HEK293 (cell line): ENCODE results near the gene MRPS18B.

ENCODE experiments used
- CTCF ChIA-PET: fragments of 350-600 bp; formaldehyde crosslinking; extraction: SDS; loops from one replicate; lab custom pipeline; 2021; ENCODE audit warnings: antibody characterized with exemption; lab: Yijun Ruan, JAX
- POLR2A ChIA-PET: fragments of 300-600 bp; formaldehyde crosslinking; extraction: SDS; loops from one replicate; lab custom pipeline; 2020; ENCODE audit warnings: antibody characterized with exemption, inconsistent platforms; lab: Yijun Ruan, JAX
- H3K27ac ChIP-seq: fragments of 200-500 bp; sonication (Bioruptor generic); 2 replicates; pipeline ENCODE4 v1.5.1; 2014; ENCODE audit warnings: low read depth, low read length, control low read depth, inconsistent platforms; ENCODE audit errors: extremely low read depth
- H3K36me3 ChIP-seq, 2 experiments: fragments of 200-500 bp in 1 of 2; sonication (Bioruptor generic) in 1 of 2; 1 replicate in 1 of 2; 2 replicates in 1 of 2; pipeline ENCODE4 v1.5.1; 2014 to 2017; ENCODE audit warnings: inconsistent platforms in 2 of 2, low read length in 2 of 2; ENCODE audit not compliant: control insufficient read depth in 2 of 2, insufficient read depth in 1 of 2
- H3K4me1 ChIP-seq: fragments of 200-500 bp; sonication (Bioruptor generic); 2 replicates; pipeline ENCODE4 v1.5.1; 2014; ENCODE audit warnings: mild to moderate bottlenecking, low read length, inconsistent platforms; ENCODE audit not compliant: control insufficient read depth, insufficient read depth
- H3K4me3 ChIP-seq: 2 replicates; pipeline ENCODE4 v1.5.1; 2011; ENCODE audit warnings: low read depth, mild to moderate bottlenecking, control low read depth, low read length, moderate library complexity
- H3K9me3 ChIP-seq: fragments of 200-500 bp; sonication (Bioruptor generic); 2 replicates; pipeline ENCODE4 v1.5.1; 2014; ENCODE audit warnings: low read depth, low read length, inconsistent platforms; ENCODE audit not compliant: control insufficient read depth, insufficient read depth
- GLI2 ChIP-seq: fragments of 450-650 bp; formaldehyde crosslinking; IDR thresholded peaks from 2 replicates; pipeline ENCODE4; 2017; ENCODE audit warnings: missing biosample characterization, missing genetic modification characterization, low read depth, borderline replicate concordance
- MZF1 ChIP-seq: fragments of 450-650 bp; formaldehyde crosslinking; IDR thresholded peaks from 2 replicates; pipeline ENCODE4 v1.5.1; 2017; ENCODE audit warnings: missing biosample characterization, missing genetic modification characterization, borderline replicate concordance
- SCRT1 ChIP-seq: fragments of 450-650 bp; formaldehyde crosslinking; IDR thresholded peaks from 2 replicates; pipeline ENCODE4 v1.5.1; 2016; ENCODE audit warnings: missing biosample characterization, missing genetic modification characterization, borderline replicate concordance
- TRIM28 ChIP-seq: IDR thresholded peaks from 2 replicates; pipeline ENCODE4 v1.6.1; 2011; ENCODE audit warnings: low read length, control low read depth, borderline replicate concordance
- ZBTB17 ChIP-seq: fragments of 450-650 bp; formaldehyde crosslinking; IDR thresholded peaks from 2 replicates; pipeline ENCODE4 v1.5.1; 2016; ENCODE audit warnings: missing biosample characterization, missing genetic modification characterization
- ZBTB21 ChIP-seq: fragments of 450-650 bp; formaldehyde crosslinking; IDR thresholded peaks from 2 replicates; pipeline ENCODE4 v1.5.1; 2017; ENCODE audit warnings: missing biosample characterization, missing genetic modification characterization
- ZNF140 ChIP-seq: fragments of 450-650 bp; formaldehyde crosslinking; IDR thresholded peaks from 2 replicates; pipeline ENCODE4 v1.5.1; 2016; ENCODE audit warnings: missing biosample characterization, missing genetic modification characterization
- ZNF223 ChIP-seq: fragments of 450-650 bp; formaldehyde crosslinking; IDR thresholded peaks from 2 replicates; pipeline ENCODE4 v1.5.1; 2016; ENCODE audit warnings: missing biosample characterization, missing genetic modification characterization
- ZNF239 ChIP-seq: fragments of 450-650 bp; formaldehyde crosslinking; IDR thresholded peaks from 2 replicates; pipeline ENCODE4 v1.5.1; 2016; ENCODE audit warnings: missing biosample characterization, missing genetic modification characterization
- ZNF366 ChIP-seq: fragments of 450-650 bp; formaldehyde crosslinking; conservative IDR thresholded peaks from 2 replicates; pipeline ENCODE4 v1.5.1; 2016; ENCODE audit warnings: missing biosample characterization, missing genetic modification characterization
- ZNF596 ChIP-seq: fragments of 450-650 bp; IDR thresholded peaks from 2 replicates; pipeline ENCODE4 v1.5.0; 2018; ENCODE audit warnings: missing biosample characterization, mild to moderate bottlenecking, missing genetic modification characterization, moderate library complexity
- ZNF621 ChIP-seq: fragments of 450-650 bp; formaldehyde crosslinking; IDR thresholded peaks from 2 replicates; pipeline ENCODE4 v1.5.1; 2017; ENCODE audit warnings: missing biosample characterization, missing genetic modification characterization
- ZNF777 ChIP-seq: fragments of 450-650 bp; formaldehyde crosslinking; IDR thresholded peaks from 2 replicates; pipeline ENCODE4 v1.5.1; 2017; ENCODE audit warnings: missing biosample characterization, missing genetic modification characterization, borderline replicate concordance
- TF ChIP-seq, protein P1 (sequence below): fragments of 450-650 bp; formaldehyde crosslinking; IDR thresholded peaks from 2 replicates; pipeline ENCODE4 v1.5.1; 2017; ENCODE audit warnings: missing biosample characterization, missing genetic modification characterization
- TF ChIP-seq, protein P2 (sequence below): fragments of 450-650 bp; formaldehyde crosslinking; IDR thresholded peaks from 2 replicates; pipeline ENCODE4 v1.5.1; 2016; ENCODE audit warnings: missing biosample characterization, missing genetic modification characterization
- TF ChIP-seq, protein P3 (sequence below): fragments of 450-650 bp; formaldehyde crosslinking; IDR thresholded peaks from 2 replicates; pipeline ENCODE4; 2016; ENCODE audit warnings: missing biosample characterization, missing genetic modification characterization
- TF ChIP-seq, protein P4 (sequence below): fragments of 450-650 bp; formaldehyde crosslinking; IDR thresholded peaks from 2 replicates; pipeline ENCODE4 v1.5.1; 2017; ENCODE audit warnings: missing biosample characterization, missing genetic modification characterization
- TF ChIP-seq, protein P5 (sequence below): fragments of 450-650 bp; formaldehyde crosslinking; IDR thresholded peaks from 2 replicates; pipeline ENCODE4 v1.5.1; 2016; ENCODE audit warnings: missing biosample characterization, missing genetic modification characterization, borderline replicate concordance

Gene MRPS18B

DNA sequence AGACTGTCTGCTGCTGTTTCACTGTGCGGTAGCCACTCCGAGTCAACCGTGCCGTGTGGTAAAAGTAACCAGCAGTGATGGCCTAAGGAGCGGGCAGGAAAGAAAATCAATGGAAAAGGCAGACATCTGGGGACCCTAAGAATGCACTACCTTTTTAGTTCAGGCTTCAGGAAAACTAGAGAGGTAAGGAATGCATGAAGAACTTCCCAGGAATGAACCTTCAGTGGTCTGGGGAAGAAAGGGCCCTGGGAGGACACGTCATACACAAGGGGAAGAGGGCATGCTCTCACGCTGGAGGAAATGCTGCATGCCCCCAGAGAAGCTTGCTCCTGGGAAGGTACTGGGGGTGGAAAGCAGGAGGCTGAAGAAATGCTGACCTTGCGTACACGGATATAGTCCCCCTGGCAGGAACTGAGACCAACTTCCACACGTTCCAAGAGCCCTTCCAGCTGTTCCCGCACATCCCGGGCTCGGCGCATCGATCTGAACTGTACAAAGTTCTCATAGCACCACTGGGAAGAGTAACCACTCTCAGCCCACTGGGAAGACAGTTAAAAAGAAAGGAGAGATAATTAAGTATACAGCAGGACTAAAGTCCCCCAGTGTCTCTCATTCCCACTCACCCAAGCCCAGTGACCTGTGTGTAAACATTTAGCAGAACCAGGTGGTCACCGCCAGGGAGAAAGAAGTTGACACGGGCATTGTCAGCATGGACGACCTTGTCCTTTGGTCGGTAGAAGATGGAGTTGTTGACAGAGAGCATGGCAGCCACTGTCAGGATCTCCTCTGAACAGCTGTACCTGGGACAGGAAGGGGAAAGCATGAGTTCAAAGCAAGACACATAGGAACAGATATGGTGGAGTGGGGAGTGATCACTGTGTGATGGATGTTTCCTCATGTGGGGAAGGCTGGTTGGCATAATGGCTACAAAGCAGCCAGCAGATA lies 37.4 kb downstream of the MRPS18B start (continued):
- TF ChIP-seq, protein P1, sequence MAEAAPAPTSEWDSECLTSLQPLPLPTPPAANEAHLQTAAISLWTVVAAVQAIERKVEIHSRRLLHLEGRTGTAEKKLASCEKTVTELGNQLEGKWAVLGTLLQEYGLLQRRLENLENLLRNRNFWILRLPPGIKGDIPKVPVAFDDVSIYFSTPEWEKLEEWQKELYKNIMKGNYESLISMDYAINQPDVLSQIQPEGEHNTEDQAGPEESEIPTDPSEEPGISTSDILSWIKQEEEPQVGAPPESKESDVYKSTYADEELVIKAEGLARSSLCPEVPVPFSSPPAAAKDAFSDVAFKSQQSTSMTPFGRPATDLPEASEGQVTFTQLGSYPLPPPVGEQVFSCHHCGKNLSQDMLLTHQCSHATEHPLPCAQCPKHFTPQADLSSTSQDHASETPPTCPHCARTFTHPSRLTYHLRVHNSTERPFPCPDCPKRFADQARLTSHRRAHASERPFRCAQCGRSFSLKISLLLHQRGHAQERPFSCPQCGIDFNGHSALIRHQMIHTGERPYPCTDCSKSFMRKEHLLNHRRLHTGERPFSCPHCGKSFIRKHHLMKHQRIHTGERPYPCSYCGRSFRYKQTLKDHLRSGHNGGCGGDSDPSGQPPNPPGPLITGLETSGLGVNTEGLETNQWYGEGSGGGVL = no peak
- no peak for TF ChIP-seq ZNF777 (tag by site-specific recombination)
- TF ChIP-seq, protein P2, sequence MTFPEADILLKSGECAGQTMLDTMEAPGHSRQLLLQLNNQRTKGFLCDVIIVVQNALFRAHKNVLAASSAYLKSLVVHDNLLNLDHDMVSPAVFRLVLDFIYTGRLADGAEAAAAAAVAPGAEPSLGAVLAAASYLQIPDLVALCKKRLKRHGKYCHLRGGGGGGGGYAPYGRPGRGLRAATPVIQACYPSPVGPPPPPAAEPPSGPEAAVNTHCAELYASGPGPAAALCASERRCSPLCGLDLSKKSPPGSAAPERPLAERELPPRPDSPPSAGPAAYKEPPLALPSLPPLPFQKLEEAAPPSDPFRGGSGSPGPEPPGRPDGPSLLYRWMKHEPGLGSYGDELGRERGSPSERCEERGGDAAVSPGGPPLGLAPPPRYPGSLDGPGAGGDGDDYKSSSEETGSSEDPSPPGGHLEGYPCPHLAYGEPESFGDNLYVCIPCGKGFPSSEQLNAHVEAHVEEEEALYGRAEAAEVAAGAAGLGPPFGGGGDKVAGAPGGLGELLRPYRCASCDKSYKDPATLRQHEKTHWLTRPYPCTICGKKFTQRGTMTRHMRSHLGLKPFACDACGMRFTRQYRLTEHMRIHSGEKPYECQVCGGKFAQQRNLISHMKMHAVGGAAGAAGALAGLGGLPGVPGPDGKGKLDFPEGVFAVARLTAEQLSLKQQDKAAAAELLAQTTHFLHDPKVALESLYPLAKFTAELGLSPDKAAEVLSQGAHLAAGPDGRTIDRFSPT (tag by site-specific recombination) = no peak
- no peak for TF ChIP-seq ZBTB21 (tag by site-specific recombination)
- TF ChIP-seq SCRT1 (tag by site-specific recombination) = no peak
- TF ChIP-seq, protein P3, sequence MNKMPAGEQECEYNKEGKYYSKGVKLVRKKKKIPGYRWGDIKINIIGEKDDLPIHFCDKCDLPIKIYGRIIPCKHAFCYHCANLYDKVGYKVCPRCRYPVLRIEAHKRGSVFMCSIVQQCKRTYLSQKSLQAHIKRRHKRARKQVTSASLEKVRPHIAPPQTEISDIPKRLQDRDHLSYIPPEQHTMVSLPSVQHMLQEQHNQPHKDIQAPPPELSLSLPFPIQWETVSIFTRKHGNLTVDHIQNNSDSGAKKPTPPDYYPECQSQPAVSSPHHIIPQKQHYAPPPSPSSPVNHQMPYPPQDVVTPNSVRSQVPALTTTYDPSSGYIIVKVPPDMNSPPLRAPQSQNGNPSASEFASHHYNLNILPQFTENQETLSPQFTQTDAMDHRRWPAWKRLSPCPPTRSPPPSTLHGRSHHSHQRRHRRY = no peak

DNA sequence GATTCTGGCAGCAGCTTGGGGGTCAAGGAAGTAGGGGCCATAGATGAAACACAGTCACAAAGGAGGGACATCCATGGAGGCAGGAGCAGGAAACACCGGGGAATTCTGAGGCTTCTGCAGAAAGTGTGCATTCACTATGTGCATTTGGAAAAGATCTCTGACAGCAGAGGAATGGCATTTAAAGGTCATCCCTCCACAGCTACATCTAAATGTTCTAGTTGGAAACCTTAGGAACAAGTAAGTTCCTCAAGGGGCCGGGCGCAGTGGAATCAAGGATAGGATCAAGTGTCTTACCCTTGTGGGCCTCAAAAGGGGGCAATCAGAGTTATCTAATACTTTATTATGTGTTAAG lies 38.1 kb downstream of the MRPS18B start:
- TF ChIP-seq ZNF140 (tag by site-specific recombination) = no peak
- no peak for TF ChIP-seq GLI2 (tag by site-specific recombination)
- no peak for TF ChIP-seq ZBTB17 (tag by site-specific recombination)
- ChIA-PET CTCF (no interaction called here), POLR2A (no interaction called here)
- no peaks in the 10 kb centered on the region for H3K9me3 ChIP-seq
- H3K4me3 ChIP-seq = no peak overlapping the region
- peaks cover 58 to 96% of the 10 kb centered on the region in 2 experiments for H3K36me3 ChIP-seq
- no peaks in the 10 kb centered on the region for H3K4me1 ChIP-seq
- H3K27ac ChIP-seq = no peak overlapping the region

DNA sequence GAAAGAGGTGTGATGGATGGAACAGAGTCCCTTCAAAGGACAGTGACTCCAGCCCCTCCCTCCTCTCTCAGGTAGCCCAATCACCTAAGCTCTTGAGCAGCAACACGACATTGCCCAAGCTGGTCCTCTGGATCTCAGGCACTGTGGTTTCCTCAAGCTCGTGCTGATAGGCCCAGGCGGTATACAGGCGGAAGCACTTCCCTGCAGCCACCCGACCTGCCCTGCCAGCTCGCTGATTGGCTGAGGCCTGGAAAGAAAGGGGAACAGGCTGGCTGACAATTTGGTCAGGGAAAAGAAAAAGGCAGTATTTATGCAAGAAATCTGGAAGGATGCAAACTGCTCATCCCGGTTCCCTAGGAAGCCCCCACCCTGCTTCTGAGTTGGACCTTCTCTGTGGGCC lies 38.9 kb downstream of the MRPS18B start:
- CTCF ChIA-PET = interaction anchor here (1.3 kb wide), 1 partner anchor 16 kb away, joined by 4 read pairs; the partner anchor contains the start of gene DHX16
- Histone ChIP-seq H3K27ac (no peak overlapping the region), H3K36me3 (peaks cover 51 to 92% of the 10 kb centered on the region in 2 experiments), H3K4me3 (no peak overlapping the region), H3K9me3 (no peaks in the 10 kb centered on the region), H3K4me1 (no peaks in the 10 kb centered on the region)
- POLR2A ChIA-PET = interaction anchor here (0.6 to 1.6 kb wide), 2 partner anchors 16 to 249 kb away, joined by 5 read pairs; partner anchors contain the start of gene DHX16
- TF ChIP-seq SCRT1 (tag by site-specific recombination) = no peak
- TF ChIP-seq ZNF596 (tag by site-specific recombination) = no peak
- TF ChIP-seq, protein P4, sequence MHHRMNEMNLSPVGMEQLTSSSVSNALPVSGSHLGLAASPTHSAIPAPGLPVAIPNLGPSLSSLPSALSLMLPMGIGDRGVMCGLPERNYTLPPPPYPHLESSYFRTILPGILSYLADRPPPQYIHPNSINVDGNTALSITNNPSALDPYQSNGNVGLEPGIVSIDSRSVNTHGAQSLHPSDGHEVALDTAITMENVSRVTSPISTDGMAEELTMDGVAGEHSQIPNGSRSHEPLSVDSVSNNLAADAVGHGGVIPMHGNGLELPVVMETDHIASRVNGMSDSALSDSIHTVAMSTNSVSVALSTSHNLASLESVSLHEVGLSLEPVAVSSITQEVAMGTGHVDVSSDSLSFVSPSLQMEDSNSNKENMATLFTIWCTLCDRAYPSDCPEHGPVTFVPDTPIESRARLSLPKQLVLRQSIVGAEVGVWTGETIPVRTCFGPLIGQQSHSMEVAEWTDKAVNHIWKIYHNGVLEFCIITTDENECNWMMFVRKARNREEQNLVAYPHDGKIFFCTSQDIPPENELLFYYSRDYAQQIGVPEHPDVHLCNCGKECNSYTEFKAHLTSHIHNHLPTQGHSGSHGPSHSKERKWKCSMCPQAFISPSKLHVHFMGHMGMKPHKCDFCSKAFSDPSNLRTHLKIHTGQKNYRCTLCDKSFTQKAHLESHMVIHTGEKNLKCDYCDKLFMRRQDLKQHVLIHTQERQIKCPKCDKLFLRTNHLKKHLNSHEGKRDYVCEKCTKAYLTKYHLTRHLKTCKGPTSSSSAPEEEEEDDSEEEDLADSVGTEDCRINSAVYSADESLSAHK = no peak
- no peak for TF ChIP-seq ZNF621 (tag by site-specific recombination)
- TF ChIP-seq ZNF366 (tag by site-specific recombination) = no peak
- no peak for TF ChIP-seq TRIM28
- TF ChIP-seq ZNF239 (tag by site-specific recombination) = no peak
- no peak for TF ChIP-seq ZNF223
- TF ChIP-seq MZF1 = no peak
- TF ChIP-seq, protein P5, sequence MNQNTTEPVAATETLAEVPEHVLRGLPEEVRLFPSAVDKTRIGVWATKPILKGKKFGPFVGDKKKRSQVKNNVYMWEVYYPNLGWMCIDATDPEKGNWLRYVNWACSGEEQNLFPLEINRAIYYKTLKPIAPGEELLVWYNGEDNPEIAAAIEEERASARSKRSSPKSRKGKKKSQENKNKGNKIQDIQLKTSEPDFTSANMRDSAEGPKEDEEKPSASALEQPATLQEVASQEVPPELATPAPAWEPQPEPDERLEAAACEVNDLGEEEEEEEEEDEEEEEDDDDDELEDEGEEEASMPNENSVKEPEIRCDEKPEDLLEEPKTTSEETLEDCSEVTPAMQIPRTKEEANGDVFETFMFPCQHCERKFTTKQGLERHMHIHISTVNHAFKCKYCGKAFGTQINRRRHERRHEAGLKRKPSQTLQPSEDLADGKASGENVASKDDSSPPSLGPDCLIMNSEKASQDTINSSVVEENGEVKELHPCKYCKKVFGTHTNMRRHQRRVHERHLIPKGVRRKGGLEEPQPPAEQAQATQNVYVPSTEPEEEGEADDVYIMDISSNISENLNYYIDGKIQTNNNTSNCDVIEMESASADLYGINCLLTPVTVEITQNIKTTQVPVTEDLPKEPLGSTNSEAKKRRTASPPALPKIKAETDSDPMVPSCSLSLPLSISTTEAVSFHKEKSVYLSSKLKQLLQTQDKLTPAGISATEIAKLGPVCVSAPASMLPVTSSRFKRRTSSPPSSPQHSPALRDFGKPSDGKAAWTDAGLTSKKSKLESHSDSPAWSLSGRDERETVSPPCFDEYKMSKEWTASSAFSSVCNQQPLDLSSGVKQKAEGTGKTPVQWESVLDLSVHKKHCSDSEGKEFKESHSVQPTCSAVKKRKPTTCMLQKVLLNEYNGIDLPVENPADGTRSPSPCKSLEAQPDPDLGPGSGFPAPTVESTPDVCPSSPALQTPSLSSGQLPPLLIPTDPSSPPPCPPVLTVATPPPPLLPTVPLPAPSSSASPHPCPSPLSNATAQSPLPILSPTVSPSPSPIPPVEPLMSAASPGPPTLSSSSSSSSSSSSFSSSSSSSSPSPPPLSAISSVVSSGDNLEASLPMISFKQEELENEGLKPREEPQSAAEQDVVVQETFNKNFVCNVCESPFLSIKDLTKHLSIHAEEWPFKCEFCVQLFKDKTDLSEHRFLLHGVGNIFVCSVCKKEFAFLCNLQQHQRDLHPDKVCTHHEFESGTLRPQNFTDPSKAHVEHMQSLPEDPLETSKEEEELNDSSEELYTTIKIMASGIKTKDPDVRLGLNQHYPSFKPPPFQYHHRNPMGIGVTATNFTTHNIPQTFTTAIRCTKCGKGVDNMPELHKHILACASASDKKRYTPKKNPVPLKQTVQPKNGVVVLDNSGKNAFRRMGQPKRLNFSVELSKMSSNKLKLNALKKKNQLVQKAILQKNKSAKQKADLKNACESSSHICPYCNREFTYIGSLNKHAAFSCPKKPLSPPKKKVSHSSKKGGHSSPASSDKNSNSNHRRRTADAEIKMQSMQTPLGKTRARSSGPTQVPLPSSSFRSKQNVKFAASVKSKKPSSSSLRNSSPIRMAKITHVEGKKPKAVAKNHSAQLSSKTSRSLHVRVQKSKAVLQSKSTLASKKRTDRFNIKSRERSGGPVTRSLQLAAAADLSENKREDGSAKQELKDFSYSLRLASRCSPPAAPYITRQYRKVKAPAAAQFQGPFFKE (tag by site-specific recombination) = no peak
